ENCODE data around the gene PLEKHA3. TPM values are rescaled to one million over a fixed set of nuclear protein-coding genes. Genes with fewer than 3 reads are reported as not detected.
A peak's percentile ranks its signal among the peaks of the same experiment; 100 is the strongest.

The PLEKHA3 gene
- total RNA-seq (2021; ENCODE audit: unreplicated experiment) (26.8 TPM), Bru-seq, nascent RNA (percentile 80 among the genes with signal in this experiment), BruChase-seq, experiment 1, labeled RNA remaining after a 6-hour chase (percentile 93 among the genes with signal in this experiment), BruChase-seq, experiment 2, labeled RNA remaining after a 2-hour chase (percentile 84 among the genes with signal in this experiment)
- polyA plus RNA-seq (2012): 6.3 and 7.4 TPM in 2 replicates
- long read RNA-seq, full-length matches to known transcripts: 32 of 51 reads
- long read RNA-seq, partial matches to known transcripts: 10 of 51 reads
- long read RNA-seq, other reads (novel, unspliced or antisense): 9 of 51 reads

- Histone ChIP-seq H3K4me3 (replicated peaks in 1 of 2; ENCODE audit: low read depth in 1 of 2, low read length in 2 of 2) (peak within 1 kb of the TSS; percentile 75 to 92), H3K36me3 (ENCODE audit: control insufficient read depth in 1 of 2, insufficient read depth in 2 of 2, low read length in 2 of 2) (no peaks in the 10 kb centered on the region), H4K20me1 (ENCODE audit: insufficient read depth) (no peaks in the 10 kb centered on the region), H2AFZ (ENCODE audit: low read depth, low read length, poor library complexity, severe bottlenecking) (peak within 1 kb of the TSS; percentile 100), H3K4me2 (ENCODE audit: low read length) (peak within 1 kb of the TSS; percentile 100), H3K9me2 (ENCODE audit: insufficient read depth) (no peaks in the 10 kb centered on the region), H3K79me2 (ENCODE audit: insufficient read depth, low read length) (peaks cover 43% of the 10 kb centered on the region), H3K27ac (ENCODE audit: low read depth, low read length) (peak within 1 kb of the TSS; percentile 22), H3K9me3 (ENCODE audit: control insufficient read depth in 1 of 2, insufficient read depth in 1 of 2, low read depth in 1 of 2, low read length in 2 of 2) (no peaks in the 10 kb centered on the region), H3K9ac (ENCODE audit: low read length) (peak within 1 kb of the TSS; percentile 77), H3K27me3 (ENCODE audit: insufficient read depth, low read length) (no peaks in the 10 kb centered on the region), H3K4me1 (ENCODE audit: control insufficient read depth in 1 of 2, insufficient read depth in 2 of 2, low read length in 2 of 2) (peaks cover 10 to 30% of the 10 kb centered on the region in 2 experiments; a peak in 3 of 4 replicates)
- ChIA-PET RAD21 (ENCODE audit: low non-redundant PET in 1 of 2, low total read pairs in 2 of 2, uncharacterized antibody in 2 of 2, unreplicated experiment in 2 of 2) (no interaction called here), POLR2A (interaction anchor here (0.9 to 1.0 kb wide), 2 partner anchors 14 to 30 kb away, joined by 3 to 5 read pairs; partner anchors contain the start of genes PJVK and PRKRA), CTCF (no interaction called here)
- DNase-seq (ENCODE audit: low read depth, low spot score) (peak; percentile 94), ATAC-seq (peak; percentile 89)
- BruUV-seq (replicated peaks): no TSS peak
- intact Hi-C loops (cut with micrococcal nuclease): no loop called here
- TF ChIP-seq CTCF (IDR thresholded peaks at IDR 0.05 in 2 of 3, conservative IDR thresholded peaks at IDR 0.05 in 1 of 3; ENCODE audit: borderline replicate concordance in 1 of 3, insufficient read depth in 1 of 3, low read depth in 2 of 3, low read length in 2 of 3) (no peak), POLR2A (IDR thresholded peaks at IDR 0.05; ENCODE audit: borderline replicate concordance, extremely low read depth, insufficient read depth, insufficient read length) (no peak), JUND (IDR thresholded peaks at IDR 0.05) (no peak), TCF7L2 (IDR thresholded peaks at IDR 0.05; ENCODE audit: borderline replicate concordance, extremely low read depth, insufficient read depth, insufficient read length) (peak; percentile 51), EGR1 (IDR thresholded peaks at IDR 0.05; ENCODE audit: low read depth) (0 out of 2 replicates have a peak, but pooled peaks have one; percentile 49), EZH2phosphoT487 (IDR thresholded peaks at IDR 0.05; ENCODE audit: borderline replicate concordance) (no peak), ZFX (IDR thresholded peaks at IDR 0.05) (peak; percentile 84), SRF (IDR thresholded peaks at IDR 0.05; ENCODE audit: low read depth) (no peak), FOSL1 (IDR thresholded peaks at IDR 0.05; ENCODE audit: low read depth) (no peak), SP1 (IDR thresholded peaks at IDR 0.05; ENCODE audit: low read depth) (no peak; the same call in none of the 2 replicates), MAX (IDR thresholded peaks at IDR 0.05) (peak; percentile 52), RAD21 (IDR thresholded peaks at IDR 0.05; ENCODE audit: low read depth) (no peak), CBX3 (IDR thresholded peaks at IDR 0.05; ENCODE audit: low read depth) (peak; percentile 50; the same call in 1 of the 2 replicates), ZNF274 (IDR thresholded peaks at IDR 0.05; ENCODE audit: low read depth, low read length) (no peak), CEBPB (IDR thresholded peaks at IDR 0.05; ENCODE audit: low read depth) (no peak), SIN3A (IDR thresholded peaks at IDR 0.05; ENCODE audit: low read depth) (peak; percentile 51; the same call in 1 of the 2 replicates), POLR2AphosphoS5 (IDR thresholded peaks at IDR 0.05; ENCODE audit: low read depth, low read length) (peak; percentile 76), EZH2 (IDR thresholded peaks at IDR 0.05) (no peak), ZBTB33 (IDR thresholded peaks at IDR 0.05; ENCODE audit: extremely low read depth, insufficient replicate concordance, low read length) (no peak), ELF1 (IDR thresholded peaks at IDR 0.05; ENCODE audit: borderline replicate concordance, low read depth) (no peak; the same call in 1 of the 2 replicates), ATF3 (IDR thresholded peaks at IDR 0.05) (no peak), YY1 (IDR thresholded peaks at IDR 0.05; ENCODE audit: extremely low read depth, insufficient replicate concordance, low read depth, low read length) (no peak)
These were observed at the start of gene PLEKHA3 for GRCh38 chr2:178480227-178481181. TSS of gene PLEKHA3 (plus strand) at chr2:178480457. CDS start at chr2:178480870, 413 bp downstream.
